PC-9 (cell line): ENCODE results near the gene TF. TPM values are rescaled to one million over a fixed set of nuclear protein-coding genes. Genes with fewer than 3 reads are reported as not detected.

Experiments
- BruUV-seq: library from RNA; stranded (reverse); fragments of 400-500 nt; replicated peaks from 2 replicates; lab custom pipeline; 2021; lab: Mats Ljungman, UMichigan
- CTCF ChIA-PET: fragments of 300-600 bp; sonication (Branson Sonifier 250); formaldehyde crosslinking; loops from one replicate; lab custom pipeline; 2022; ENCODE audit warnings: antibody characterized with exemption; lab: Charles Lee
- POLR2A ChIA-PET: fragments of 300-600 bp; sonication (Branson Sonifier 250); formaldehyde crosslinking; loops from one replicate; lab custom pipeline; 2022; ENCODE audit warnings: antibody characterized with exemption; ENCODE audit not compliant: unreplicated experiment; lab: Charles Lee
- DNase-seq, 2 experiments: peaks; one replicate each; pipeline versions ENCODE4 v3.0.0 to v3.0.0-alpha.2; 2015 to 2022; ENCODE audit warnings: mixed read lengths in 1 of 2
- H2AFZ ChIP-seq: fragments of 200-600 bp; sonication (generic); 2 replicates; pipeline ENCODE4 v1.8.1; 2017; ENCODE audit warnings: antibody characterized with exemption
- H3F3A ChIP-seq: fragments of 200-600 bp; sonication (generic); 2 replicates; pipeline ENCODE4 v1.8.1; 2017; ENCODE audit warnings: antibody characterized with exemption, mild to moderate bottlenecking, low read depth; ENCODE audit not compliant: insufficient read depth
- H3K27ac ChIP-seq: fragments of 200-600 bp; sonication (generic); 2 replicates; pipeline ENCODE4 v1.6.1; 2016; ENCODE audit warnings: mixed run types
- H3K27me3 ChIP-seq: fragments of 200-600 bp; sonication (generic); 2 replicates; pipeline ENCODE4 v1.6.1; 2016; ENCODE audit warnings: low read depth, mixed run types; ENCODE audit not compliant: insufficient read depth
- H3K36me3 ChIP-seq: fragments of 200-600 bp; sonication (generic); 2 replicates; pipeline ENCODE4 v1.6.1; 2016; ENCODE audit warnings: low read depth, mixed run types
- H3K4me1 ChIP-seq: fragments of 200-600 bp; sonication (generic); replicated peaks from 2 replicates; pipeline ENCODE4 v1.6.1; 2016; ENCODE audit warnings: mixed run types; ENCODE audit not compliant: insufficient read depth
- H3K4me2 ChIP-seq: fragments of 200-600 bp; sonication (generic); 2 replicates; pipeline ENCODE4 v1.6.1; 2017; ENCODE audit warnings: mixed run types
- H3K4me3 ChIP-seq: fragments of 200-600 bp; sonication (generic); 2 replicates; pipeline ENCODE4 v1.6.1; 2016; ENCODE audit warnings: mixed run types
- H3K79me2 ChIP-seq: fragments of 200-600 bp; sonication (generic); 2 replicates; pipeline ENCODE4 v1.6.1; 2017; ENCODE audit warnings: low read depth, mixed run types
- H3K9me2 ChIP-seq: fragments of 200-600 bp; sonication (generic); 2 replicates; pipeline ENCODE4 v1.8.1; 2017; ENCODE audit warnings: mild to moderate bottlenecking; ENCODE audit not compliant: insufficient read depth
- H3K9me3 ChIP-seq: fragments of 200-600 bp; sonication (generic); 2 replicates; pipeline ENCODE4 v1.8.1; 2016; ENCODE audit warnings: low read depth; ENCODE audit not compliant: insufficient read depth
- H4K20me1 ChIP-seq: fragments of 200-600 bp; sonication (generic); 2 replicates; pipeline ENCODE4 v1.8.1; 2017; ENCODE audit not compliant: insufficient read depth
- CTCF ChIP-seq: fragments of 200-600 bp; sonication (generic); conservative IDR thresholded peaks from 2 replicates; pipeline ENCODE4 v1.6.1; 2017; ENCODE audit warnings: mixed run types, antibody characterized with exemption, mild to moderate bottlenecking, moderate library complexity
- EZH2 ChIP-seq: fragments of 200-600 bp; sonication (generic); IDR thresholded peaks from 2 replicates; pipeline ENCODE4 v1.8.0; 2017; ENCODE audit warnings: antibody characterized with exemption, low read depth
- intact Hi-C: fragments of 100-400 bp; cut with micrococcal nuclease; formaldehyde crosslinking; loops from one replicate; pipeline ENCODE4 v1.10.0; 2022; ENCODE audit not compliant: unreplicated experiment
- total RNA-seq: library from RNA; stranded (reverse); gene quantifications from 2 replicates; pipeline ENCODE4 v1.2.3, GENCODE V29; 2021

The TF gene
- total RNA-seq, 1 experiment from 2014 or later: 0.24 TPM

GRCh38 chr3:133837487-133838295 lies 91.5 kb downstream of the TF start:
- Histone ChIP-seq H3K79me2 (no peaks in the 10 kb centered on the region), H3K36me3 (no peaks in the 10 kb centered on the region), H4K20me1 (no peaks in the 10 kb centered on the region), H3K27me3 (peaks cover 14% of the 10 kb centered on the region), H3K4me3 (no peak overlapping the region), H3K27ac (no peak overlapping the region), H3K9me3 (no peaks in the 10 kb centered on the region), H3K4me1 (no peaks in the 10 kb centered on the region), H3F3A (no peaks in the 10 kb centered on the region), H3K4me2 (no peak overlapping the region), H2AFZ (no peak overlapping the region), H3K9me2 (no peaks in the 10 kb centered on the region)
- no TSS peak for BruUV-seq
- no peak for TF ChIP-seq CTCF
- TF ChIP-seq EZH2: no peak
- CTCF ChIA-PET: no interaction called here
- POLR2A ChIA-PET: no interaction called here
- DNase-seq: no peak
- intact Hi-C loops: no loop called here

DNA sequence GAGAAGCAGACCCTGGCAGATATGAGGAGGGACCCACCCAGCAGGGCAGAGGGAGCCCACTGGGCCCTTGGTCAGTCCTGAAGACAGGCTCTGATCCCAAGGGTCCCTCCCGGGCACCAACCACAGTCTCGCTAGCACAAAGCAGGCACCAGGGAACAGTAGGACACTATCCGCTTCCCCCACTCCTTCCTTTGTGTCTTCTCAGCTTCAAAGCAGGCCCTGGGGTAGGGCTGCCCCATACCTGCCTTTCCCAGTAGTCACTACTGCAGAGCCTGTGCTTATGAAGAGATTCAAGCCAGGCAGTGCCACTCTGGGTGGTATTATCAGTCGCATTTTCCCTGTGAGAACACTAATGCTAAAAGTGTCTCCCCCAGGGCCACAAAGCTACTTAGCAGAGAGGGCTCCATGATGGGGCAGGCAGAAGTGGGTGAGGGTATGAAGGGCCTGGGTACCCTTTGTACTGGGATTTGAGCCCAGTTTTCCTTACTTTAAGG lies 92.2 kb downstream of the TF start:
- CTCF ChIA-PET: no interaction called here
- TF ChIP-seq EZH2: no peak
- TF ChIP-seq CTCF: no peak

GRCh38 chr3:133838916-133839800 lies 93.0 kb downstream of the TF start:
- Histone ChIP-seq H3K27ac (no peak overlapping the region), H3K27me3 (peaks cover 22% of the 10 kb centered on the region), H3K4me2 (no peak overlapping the region), H3K79me2 (no peaks in the 10 kb centered on the region), H3F3A (no peaks in the 10 kb centered on the region), H3K9me2 (no peaks in the 10 kb centered on the region), H2AFZ (no peak overlapping the region), H3K36me3 (no peaks in the 10 kb centered on the region), H3K9me3 (no peaks in the 10 kb centered on the region), H4K20me1 (no peaks in the 10 kb centered on the region), H3K4me3 (no peak overlapping the region), H3K4me1 (no peaks in the 10 kb centered on the region)
- no peak for DNase-seq
- BruUV-seq: no TSS peak
- ChIA-PET CTCF (no interaction called here), POLR2A (no interaction called here)
- no peak for TF ChIP-seq CTCF
- TF ChIP-seq EZH2: no peak
- intact Hi-C loops: no loop called here

More for the DNA sequence above, 92.2 kb downstream of the TF start:
- H3K9me3 ChIP-seq: no peaks in the 10 kb centered on the region
- POLR2A ChIA-PET: no interaction called here
- H3K27ac ChIP-seq: no peak overlapping the region
- no peaks in the 10 kb centered on the region for H3F3A ChIP-seq
- no peaks in the 10 kb centered on the region for H4K20me1 ChIP-seq
- H3K27me3 ChIP-seq: peaks cover 16% of the 10 kb centered on the region
- H3K9me2 ChIP-seq: no peaks in the 10 kb centered on the region
- H3K4me1 ChIP-seq: no peaks in the 10 kb centered on the region
- no peak for DNase-seq
- no peaks in the 10 kb centered on the region for H3K79me2 ChIP-seq
- BruUV-seq: no TSS peak
- intact Hi-C loops: no loop called here
- H3K4me3 ChIP-seq: no peak overlapping the region
- no peak overlapping the region for H2AFZ ChIP-seq
- H3K36me3 ChIP-seq: no peaks in the 10 kb centered on the region
- H3K4me2 ChIP-seq: no peak overlapping the region
